Panc1 (cell line): ENCODE results near the gene SUPT6H. TPM values are rescaled to one million over a fixed set of nuclear protein-coding genes. Genes with fewer than 3 reads are reported as not detected.

ENCODE experiments used
- ATAC-seq: fragments of 200-7000 bp; cut with Tn5 transposase; 2 replicates; pipeline ENCODE4 v1.9.1; 2020; ENCODE audit warnings: mild to moderate bottlenecking, moderate library complexity
- BruUV-seq: library from RNA; stranded (reverse); fragments of 400-500 nt; replicated peaks from 2 replicates; lab custom pipeline; 2021; lab: Mats Ljungman, UMichigan
- CTCF ChIA-PET: fragments of 300-600 bp; sonication (Branson Sonifier 250); formaldehyde crosslinking; loops from one replicate; lab custom pipeline; 2022; ENCODE audit warnings: antibody characterized with exemption; lab: Charles Lee
- POLR2A ChIA-PET: fragments of 300-600 bp; sonication (Branson Sonifier 250); formaldehyde crosslinking; loops from one replicate; lab custom pipeline; 2022; ENCODE audit warnings: antibody characterized with exemption; lab: Charles Lee
- DNase-seq: peaks from one replicate; pipeline ENCODE4 v3.0.0-alpha.2; 2010; ENCODE audit warnings: low read depth, low spot score
- H3K27ac ChIP-seq: 2 replicates; pipeline ENCODE4 v1.5.1; 2011; ENCODE audit warnings: mild to moderate bottlenecking, low read length, inconsistent platforms
- H3K27me3 ChIP-seq: fragments of 200-500 bp; sonication (Bioruptor generic); 2 replicates; pipeline ENCODE4 v1.6.0; 2014; ENCODE audit warnings: low read length, inconsistent platforms; ENCODE audit not compliant: control insufficient read depth, insufficient read depth
- H3K36me3 ChIP-seq: fragments of 200-500 bp; sonication (Bioruptor generic); 2 replicates; pipeline ENCODE4 v1.5.1; 2014; ENCODE audit warnings: inconsistent platforms, mild to moderate bottlenecking, low read length, moderate library complexity; ENCODE audit not compliant: control insufficient read depth, insufficient read depth
- H3K4me1 ChIP-seq: 2 replicates; pipeline ENCODE4 v1.5.1; 2011; ENCODE audit warnings: inconsistent platforms, mild to moderate bottlenecking, low read length, moderate library complexity; ENCODE audit not compliant: control insufficient read depth, insufficient read depth
- H3K4me3 ChIP-seq, 2 experiments: 2 replicates each; pipeline ENCODE4 v1.5.1; 2011 to 2012; ENCODE audit warnings: low read depth in 2 of 2, low read length in 2 of 2, mild to moderate bottlenecking in 2 of 2, inconsistent platforms in 1 of 2, moderate library complexity in 1 of 2
- H3K9me3 ChIP-seq: fragments of 200-500 bp; sonication (Bioruptor generic); 2 replicates; pipeline ENCODE4 v1.5.1; 2014; ENCODE audit warnings: low read depth, mild to moderate bottlenecking, inconsistent platforms, low read length, moderate library complexity; ENCODE audit not compliant: control insufficient read depth, insufficient read depth
- CTCF ChIP-seq: fragments of 450-650 bp; IDR thresholded peaks from 2 replicates; pipeline ENCODE4 v1.5.1; 2017; ENCODE audit warnings: mild to moderate bottlenecking
- POLR2AphosphoS5 ChIP-seq: IDR thresholded peaks from 2 replicates; pipeline ENCODE4 v1.6.1; 2012; ENCODE audit warnings: mild to moderate bottlenecking, low read depth, low read length, moderate library complexity
- REST ChIP-seq, 2 experiments: IDR thresholded peaks; 2 replicates each; pipeline ENCODE4 v1.6.1; 2011 to 2012; ENCODE audit warnings: low read depth in 2 of 2, control low read depth in 1 of 2, low read length in 1 of 2, mild to moderate bottlenecking in 1 of 2, moderate library complexity in 1 of 2; ENCODE audit not compliant: insufficient read depth in 1 of 2
- SIN3A ChIP-seq: IDR thresholded peaks from 2 replicates; pipeline ENCODE4 v1.6.1; 2012; ENCODE audit warnings: low read depth, mild to moderate bottlenecking, low read length, moderate library complexity, borderline replicate concordance; ENCODE audit not compliant: insufficient read depth
- TCF7L2 ChIP-seq: IDR thresholded peaks from 2 replicates; pipeline ENCODE4 v1.6.1; 2011; ENCODE audit warnings: mild to moderate bottlenecking, low read depth, low read length, inconsistent platforms
- in situ Hi-C: cut with HindIII; loops from 2 replicates; pipeline ENCODE4 v1.10.0; 2016; ENCODE audit warnings: low sequenced_read_pairs, low pct_unique_long_range_greater_than_20kb
- intact Hi-C: fragments of 100-400 bp; cut with micrococcal nuclease; formaldehyde crosslinking; loops from one replicate; pipeline ENCODE4 v1.10.0; 2022; ENCODE audit not compliant: unreplicated experiment
- total RNA-seq: library from RNA; stranded (reverse); gene quantifications from one replicate; pipeline ENCODE4 v1.2.1, GENCODE V29; 2021; ENCODE audit not compliant: unreplicated experiment

The SUPT6H gene
- total RNA-seq, 1 experiment from 2014 or later: 108 TPM

GRCh38 chr17:28737770-28738679, 76.0 kb downstream of the SUPT6H start:
- no peak overlapping the region for H3K27ac ChIP-seq
- DNase-seq (no peak), ATAC-seq (peak; percentile 7; the same call in 1 of the 2 replicates)
- peaks cover 6% of the 10 kb centered on the region; the same call in 1 of the 2 replicates for H3K4me1 ChIP-seq
- POLR2A ChIA-PET: no interaction called here
- no peaks in the 10 kb centered on the region for H3K9me3 ChIP-seq
- CTCF ChIA-PET: interaction anchor here (0.5 kb wide), 1 partner anchor 381 kb away, joined by 8 read pairs; no protein-coding TSS in a partner anchor
- intact Hi-C loops: no loop called here
- in situ Hi-C loops: no loop called here
- H3K4me3 ChIP-seq: no peak overlapping the region
- no peaks in the 10 kb centered on the region for H3K36me3 ChIP-seq
- no peak for TF ChIP-seq POLR2AphosphoS5
- TF ChIP-seq CTCF: no peak
- H3K27me3 ChIP-seq: no peaks in the 10 kb centered on the region
- BruUV-seq: no TSS peak

- H3K4me3 ChIP-seq: no peak overlapping the region
- H3K27me3 ChIP-seq: no peaks in the 10 kb centered on the region
- in situ Hi-C loops (no loop called here), intact Hi-C loops (no loop called here)
- TF ChIP-seq REST (IDR thresholded peaks at IDR 0.05; ENCODE audit: insufficient read depth in 1 of 2, low read depth in 2 of 2, low read length in 1 of 2) (no peak), SIN3A (no peak), CTCF (no peak), TCF7L2 (no peak), POLR2AphosphoS5 (no peak)
- no TSS peak for BruUV-seq
- ChIA-PET CTCF (interaction anchor here (0.5 kb wide), 1 partner anchor 380 kb away, joined by 8 read pairs; no protein-coding TSS in a partner anchor), POLR2A (interaction anchor here (1.3 kb wide), 1 partner anchor 11 kb away, joined by 5 read pairs; no protein-coding TSS in a partner anchor)
- DNase-seq (no peak), ATAC-seq (no peak)
- no peaks in the 10 kb centered on the region for H3K9me3 ChIP-seq
- H3K36me3 ChIP-seq: no peaks in the 10 kb centered on the region
- H3K27ac ChIP-seq: no peak overlapping the region
- peaks cover 8% of the 10 kb centered on the region; the same call in 1 of the 2 replicates for H3K4me1 ChIP-seq
These were observed 76.8 kb downstream of the SUPT6H start for GRCh38 chr17:28738680-28739384.
